ENCODE data around the gene SUOX.

DNA sequence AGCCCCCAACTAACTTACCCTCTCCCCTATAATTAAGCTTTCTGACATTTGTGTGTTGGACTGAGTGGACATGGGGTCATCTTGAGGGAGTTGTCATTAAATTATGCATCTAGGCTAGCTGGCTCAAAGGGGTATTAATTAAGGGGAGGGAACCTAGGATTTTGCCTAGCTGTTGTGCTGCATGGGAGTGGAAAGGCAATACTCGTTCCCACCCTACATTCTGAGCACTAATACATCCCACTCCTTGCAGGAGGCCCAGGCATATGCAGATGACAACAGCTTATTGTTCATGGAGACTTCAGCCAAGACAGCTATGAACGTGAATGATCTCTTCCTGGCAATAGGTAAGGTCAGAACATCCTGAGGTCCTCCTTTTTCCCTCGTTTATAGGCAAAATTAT, 6.0 kb upstream of the SUOX start:
- TF ChIP-seq RAD21 (conservative IDR thresholded peaks at IDR 0.05) (no peak), MXI1 (conservative IDR thresholded peaks at IDR 0.05; ENCODE audit: poor library complexity, severe bottlenecking) (no peak), TAF1 (IDR thresholded peaks at IDR 0.05; ENCODE audit: low read depth) (no peak)
- TF ChIP-seq, protein P1, sequence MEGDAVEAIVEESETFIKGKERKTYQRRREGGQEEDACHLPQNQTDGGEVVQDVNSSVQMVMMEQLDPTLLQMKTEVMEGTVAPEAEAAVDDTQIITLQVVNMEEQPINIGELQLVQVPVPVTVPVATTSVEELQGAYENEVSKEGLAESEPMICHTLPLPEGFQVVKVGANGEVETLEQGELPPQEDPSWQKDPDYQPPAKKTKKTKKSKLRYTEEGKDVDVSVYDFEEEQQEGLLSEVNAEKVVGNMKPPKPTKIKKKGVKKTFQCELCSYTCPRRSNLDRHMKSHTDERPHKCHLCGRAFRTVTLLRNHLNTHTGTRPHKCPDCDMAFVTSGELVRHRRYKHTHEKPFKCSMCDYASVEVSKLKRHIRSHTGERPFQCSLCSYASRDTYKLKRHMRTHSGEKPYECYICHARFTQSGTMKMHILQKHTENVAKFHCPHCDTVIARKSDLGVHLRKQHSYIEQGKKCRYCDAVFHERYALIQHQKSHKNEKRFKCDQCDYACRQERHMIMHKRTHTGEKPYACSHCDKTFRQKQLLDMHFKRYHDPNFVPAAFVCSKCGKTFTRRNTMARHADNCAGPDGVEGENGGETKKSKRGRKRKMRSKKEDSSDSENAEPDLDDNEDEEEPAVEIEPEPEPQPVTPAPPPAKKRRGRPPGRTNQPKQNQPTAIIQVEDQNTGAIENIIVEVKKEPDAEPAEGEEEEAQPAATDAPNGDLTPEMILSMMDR (IDR thresholded peaks at IDR 0.05; ENCODE audit: poor library complexity, severe bottlenecking), result no peak
